GM21360 (cell line): ENCODE measurements around the gene CDH23.

Experiments
- ATAC-seq: cut with Tn5 transposase; IDR thresholded peaks from one replicate; pipeline ENCODE4 v1.9.1; 2021; ENCODE audit warnings: mild to moderate bottlenecking, moderate library complexity; ENCODE audit not compliant: unreplicated experiment

The CDH23 gene

GRCh38 chr10:71727738-71728737 is 331.3 kb downstream of the CDH23 start:
- peak; percentile 54 for ATAC-seq

DNA sequence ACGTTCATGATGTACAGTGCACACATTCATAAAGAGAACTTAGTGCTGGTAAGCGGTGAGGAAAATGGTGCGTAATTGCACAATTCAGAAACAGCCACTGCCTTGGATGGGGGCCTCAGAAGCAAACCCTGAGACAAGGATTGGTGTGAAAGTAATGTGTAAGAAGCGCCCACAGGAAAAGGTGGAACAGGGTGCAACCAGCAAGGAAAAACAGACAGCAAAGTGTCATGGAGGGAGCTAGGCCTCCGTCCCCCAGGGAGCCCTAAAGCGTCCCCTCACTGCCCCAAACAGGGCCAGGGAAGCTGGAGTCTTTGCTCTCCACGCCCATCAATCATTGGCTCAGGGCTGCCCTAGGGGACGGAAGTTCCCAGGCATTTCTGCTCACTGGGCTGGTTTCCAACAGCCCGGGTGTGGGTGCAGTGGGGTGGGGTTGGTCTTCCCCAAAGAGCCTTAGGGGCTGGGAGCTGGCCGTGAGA is 332.5 kb downstream of the CDH23 start:
- no peak for ATAC-seq

- ATAC-seq = no peak
Observed at GRCh38 chr10:71731791-71732190, 335.1 kb downstream of the CDH23 start.

DNA sequence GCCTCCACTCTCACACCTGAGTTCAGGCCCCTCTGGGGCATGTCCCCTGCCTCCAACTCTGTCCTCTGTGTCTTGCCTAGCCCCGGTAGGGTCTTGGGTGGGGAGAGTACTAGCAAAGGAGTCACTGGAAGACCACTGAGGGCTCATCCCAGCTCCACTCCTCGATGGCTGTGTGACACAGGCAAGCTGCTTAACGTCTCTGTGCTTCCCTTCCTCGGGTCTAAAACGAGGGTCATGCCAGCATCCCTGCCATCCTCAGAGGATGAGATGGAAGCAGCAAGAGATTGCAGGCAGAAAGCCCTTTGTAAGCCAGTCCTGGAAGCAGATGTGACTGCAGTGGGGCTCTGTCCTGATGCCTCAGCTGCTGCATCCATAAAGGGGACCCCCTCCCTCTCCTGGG is 338.1 kb downstream of the CDH23 start:
- ATAC-seq = no peak

DNA sequence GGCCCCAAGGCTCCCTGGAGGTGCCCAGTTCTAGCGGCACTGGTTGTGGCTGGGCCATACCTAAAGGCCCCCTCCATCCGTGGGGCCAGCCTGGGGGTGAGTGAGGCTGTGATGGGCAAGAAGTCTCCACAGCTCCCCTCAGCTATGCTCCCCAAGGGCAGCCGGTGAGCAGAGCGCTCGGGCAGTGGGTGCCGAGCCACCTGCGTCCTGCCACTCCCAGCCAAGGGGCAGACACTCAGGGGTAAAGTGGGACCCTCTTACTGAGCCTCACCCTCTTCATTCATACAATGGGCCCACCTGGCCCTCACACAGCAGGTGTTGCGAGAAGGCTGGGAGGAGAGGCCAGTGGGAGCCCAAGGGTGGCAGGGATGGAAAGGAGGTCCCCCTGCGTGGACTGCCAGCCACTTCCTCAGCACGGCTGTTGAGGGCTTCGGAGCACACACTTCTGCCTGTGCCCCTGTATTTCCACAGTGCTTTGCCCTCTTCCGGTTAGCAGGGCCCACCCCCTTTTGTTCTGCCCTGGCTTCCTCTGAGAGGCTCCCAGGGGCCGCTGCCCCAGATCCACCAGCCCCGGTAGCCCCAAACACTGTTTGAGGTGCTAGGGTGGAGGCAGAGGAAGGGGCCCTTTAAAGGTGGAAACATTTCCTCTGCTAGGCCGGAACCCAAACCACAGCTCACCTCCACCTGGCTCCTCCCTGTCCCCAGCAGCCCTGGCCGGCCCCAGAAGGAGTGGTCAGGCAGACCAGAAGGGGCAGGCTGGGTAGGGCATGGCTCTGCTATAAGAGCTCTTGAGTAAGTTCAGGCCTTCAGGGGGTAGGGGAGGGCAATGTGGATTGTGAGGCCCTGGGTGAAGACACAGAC is 339.2 kb downstream of the CDH23 start:
- ATAC-seq = no peak

GRCh38 chr10:71736570-71736952 is 339.8 kb downstream of the CDH23 start:
- ATAC-seq = no peak

GRCh38 chr10:71737001-71737833 is 340.5 kb downstream of the CDH23 start:
- ATAC-seq = no peak

- no peak for ATAC-seq
Observed at GRCh38 chr10:71737834-71738197, 341.1 kb downstream of the CDH23 start.

- no peak for ATAC-seq
Observed at GRCh38 chr10:71739358-71739900, 342.7 kb downstream of the CDH23 start.

GRCh38 chr10:71740069-71740653 is 343.4 kb downstream of the CDH23 start:
- no peak for ATAC-seq

GRCh38 chr10:71741029-71741428 is 344.3 kb downstream of the CDH23 start:
- ATAC-seq = no peak

DNA sequence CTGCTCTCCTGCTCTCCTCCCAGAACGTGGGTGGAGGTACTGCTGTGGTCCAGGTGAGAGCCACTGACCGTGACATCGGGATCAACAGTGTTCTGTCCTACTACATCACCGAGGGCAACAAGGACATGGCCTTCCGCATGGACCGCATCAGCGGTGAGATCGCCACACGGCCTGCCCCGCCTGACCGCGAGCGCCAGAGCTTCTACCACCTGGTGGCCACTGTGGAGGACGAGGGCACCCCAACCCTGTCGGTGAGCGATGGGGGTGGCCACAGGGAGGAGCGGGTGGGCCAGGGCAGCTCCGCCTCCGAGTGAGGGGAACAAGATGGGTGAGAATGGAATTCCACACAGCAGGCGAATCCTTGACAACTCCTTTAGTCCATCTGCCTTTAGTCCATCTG is 345.0 kb downstream of the CDH23 start:
- no peak for ATAC-seq

DNA sequence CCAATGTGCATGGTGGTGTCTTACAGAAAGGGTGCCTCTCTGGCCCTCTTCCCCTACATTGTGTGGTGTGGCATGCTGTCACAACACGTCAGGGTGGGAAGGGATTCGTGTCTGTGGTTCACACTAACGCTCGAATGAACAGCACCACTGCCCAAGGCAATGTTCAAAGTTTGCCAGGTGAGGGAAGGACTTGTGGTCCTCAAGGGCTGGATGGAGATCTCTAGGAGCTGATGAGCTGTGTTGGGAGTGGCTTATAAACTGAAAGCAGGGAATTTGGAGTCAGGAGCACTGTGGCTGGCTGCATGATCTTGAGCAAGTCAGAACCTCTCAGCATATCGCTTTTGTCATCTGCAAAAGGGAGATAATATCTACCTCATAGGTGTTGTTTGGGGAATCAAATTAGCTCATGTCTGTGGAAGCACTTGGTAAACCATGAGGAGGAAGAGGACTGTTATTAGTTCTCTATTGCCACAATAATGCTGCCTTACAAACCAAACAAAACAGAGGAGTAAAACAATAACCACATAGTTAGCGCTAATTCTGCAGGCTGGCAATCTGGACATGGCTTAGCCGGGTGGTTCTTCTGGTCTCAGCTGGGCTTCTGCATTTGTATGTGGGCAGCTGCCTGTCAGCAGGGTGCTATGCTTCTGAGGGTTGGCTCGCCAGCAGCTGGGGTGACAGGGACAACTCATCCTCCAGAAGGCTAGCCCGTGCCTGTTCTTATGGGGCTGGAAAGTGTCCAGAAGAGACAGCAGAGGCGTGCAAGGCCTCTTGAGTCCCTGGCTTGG is 345.8 kb downstream of the CDH23 start:
- no peak for ATAC-seq

DNA sequence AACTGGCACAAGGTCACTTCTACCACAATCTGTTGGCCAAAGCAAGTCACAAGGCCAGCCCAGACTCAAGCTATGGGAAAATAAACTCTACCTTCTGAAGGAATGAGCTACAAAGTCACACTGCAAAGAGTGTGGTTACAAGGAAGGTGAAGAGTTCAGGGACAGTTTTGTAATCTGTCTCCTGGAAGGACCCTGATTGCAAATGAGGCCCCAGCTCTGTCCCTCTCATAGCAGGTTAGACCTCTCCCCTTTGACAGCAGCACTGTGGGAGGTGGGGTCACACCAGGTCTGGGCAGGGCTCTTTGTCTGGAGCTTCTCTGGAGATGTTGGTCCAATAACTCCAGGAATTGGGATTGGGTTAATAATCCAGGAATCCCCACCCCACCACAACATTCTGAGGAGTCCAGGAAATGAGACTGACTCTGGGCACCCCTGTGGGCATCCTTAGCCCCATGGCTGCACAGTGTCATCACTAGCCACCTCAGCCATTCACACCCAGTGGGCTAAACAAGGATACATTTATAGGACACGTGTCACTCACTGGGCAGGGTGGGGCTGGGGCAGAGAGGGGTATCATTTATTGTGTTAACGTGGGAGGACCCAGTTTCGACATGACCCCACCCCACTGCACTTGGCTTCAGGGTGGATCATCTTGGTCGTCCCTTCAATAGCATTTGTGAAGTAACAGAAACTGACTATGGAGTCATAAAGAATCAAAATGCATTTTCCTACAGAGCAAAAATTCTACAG is 346.5 kb downstream of the CDH23 start:
- ATAC-seq = no peak

DNA sequence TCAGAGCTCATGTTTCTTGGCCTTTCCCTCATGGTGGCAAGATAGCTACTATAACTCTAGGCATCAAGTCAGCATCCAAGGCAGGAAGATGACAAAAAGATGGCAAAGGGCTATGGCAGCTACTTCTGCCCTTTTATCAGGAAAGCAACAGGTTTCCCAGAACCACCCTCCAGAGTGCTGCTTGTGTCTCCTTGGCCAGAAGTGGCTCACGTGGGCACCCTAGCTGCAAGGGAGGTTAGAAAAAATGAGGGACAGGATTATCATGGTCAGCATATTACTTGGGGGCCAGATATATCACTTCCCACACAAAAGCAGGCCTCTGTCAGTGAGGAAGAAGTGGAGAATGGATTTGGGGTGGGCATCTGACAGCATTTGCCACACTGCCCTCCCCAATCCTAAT is 347.1 kb downstream of the CDH23 start:
- no peak for ATAC-seq

DNA sequence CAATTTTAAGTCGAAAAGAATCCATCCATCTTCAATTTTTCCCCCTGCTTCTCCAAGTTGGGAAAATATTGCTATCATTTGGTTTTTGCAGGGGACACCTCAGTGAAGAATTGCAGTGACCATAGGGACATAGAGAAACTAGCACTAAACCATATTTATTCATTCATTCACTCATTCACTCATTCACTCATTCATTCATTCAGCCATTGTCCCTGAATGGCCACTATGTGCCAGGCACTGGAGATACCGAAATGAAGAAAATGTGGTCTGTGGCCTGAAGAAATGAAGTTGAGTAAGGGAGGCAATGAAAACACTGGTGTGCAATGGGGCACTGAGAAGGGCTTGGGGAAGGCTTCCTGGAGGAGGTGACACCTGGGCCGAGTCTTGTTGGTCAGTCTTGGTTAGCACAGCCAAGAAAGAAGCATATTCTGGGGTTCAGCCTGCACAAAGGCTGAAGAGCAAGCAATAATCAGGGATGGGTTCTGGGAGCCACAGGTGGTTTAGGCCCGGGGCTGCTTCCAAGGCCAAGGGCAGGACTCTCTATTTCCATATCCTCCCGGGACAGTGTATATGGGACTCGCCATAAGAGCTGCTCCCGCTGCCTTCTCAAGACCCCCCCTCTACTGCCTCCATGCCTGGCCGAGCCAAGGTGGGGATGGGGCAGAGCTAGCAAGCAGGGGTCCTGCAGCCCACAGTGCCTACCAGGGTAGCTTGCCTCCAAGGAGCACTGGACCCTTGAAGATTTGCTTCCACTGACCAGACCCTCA is 348.4 kb downstream of the CDH23 start:
- no peak for ATAC-seq

DNA sequence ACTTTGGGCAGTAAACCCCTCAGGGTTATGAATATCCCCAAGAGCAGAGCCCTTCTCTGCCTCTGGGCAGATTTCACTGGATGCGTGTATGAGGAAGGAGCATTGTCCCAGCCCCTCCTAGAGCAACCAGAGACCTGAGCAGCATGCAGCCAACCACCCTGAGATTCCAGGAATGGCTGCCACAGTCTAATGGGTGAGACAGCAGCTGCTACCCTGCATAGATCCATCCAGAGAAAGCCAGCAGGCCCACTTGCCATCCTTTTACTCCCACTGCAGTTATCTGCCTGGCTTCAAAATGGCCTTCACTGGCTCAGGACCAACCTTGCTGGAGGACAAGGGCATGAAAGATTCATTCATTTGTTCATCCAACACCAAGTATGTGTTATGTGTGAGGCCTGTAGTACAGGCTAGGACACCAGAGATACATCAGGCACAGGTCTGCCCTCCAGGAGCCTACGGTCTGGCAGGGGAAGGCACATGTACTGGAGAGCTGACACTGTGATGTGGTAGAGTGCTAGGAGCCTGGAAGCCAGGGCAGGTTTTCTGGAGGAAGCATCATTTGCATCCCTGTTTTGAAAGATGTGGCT is 349.0 kb downstream of the CDH23 start:
- ATAC-seq = no peak
